K562 (cell line): ENCODE data around the gene ARL4C. TPM values are rescaled to one million over a fixed set of nuclear protein-coding genes. Genes with fewer than 3 reads are reported as not detected.

Experiments
- CBFB ChIP-seq: sonication (generic); formaldehyde crosslinking; IDR thresholded peaks from 2 replicates; pipeline ENCODE4 v1.4.0; 2020; ENCODE audit warnings: mild to moderate bottlenecking, missing genetic modification reagents
- CCNT2 ChIP-seq: IDR thresholded peaks from 2 replicates; pipeline ENCODE4 v1.6.1; 2011; ENCODE audit warnings: borderline replicate concordance, low read depth, mild to moderate bottlenecking, moderate library complexity, mixed read lengths, low read length; ENCODE audit not compliant: insufficient read length; ENCODE audit errors: extremely low read depth
- CXXC5 ChIP-seq: fragments of 250-450 bp; sonication (Bioruptor Pico); IDR thresholded peaks from 2 replicates; pipeline ENCODE4 v1.8.0; 2022; ENCODE audit warnings: inconsistent platforms, mild to moderate bottlenecking, moderate library complexity
- DNMT1 ChIP-seq: fragments of 450-650 bp; IDR thresholded peaks from 2 replicates; pipeline ENCODE4 v1.6.1; 2016; ENCODE audit warnings: antibody characterized with exemption, mild to moderate bottlenecking
- GATAD2A ChIP-seq: fragments of 450-650 bp; IDR thresholded peaks from 2 replicates; pipeline ENCODE4 v1.6.1; 2017
- HNRNPLL ChIP-seq: fragments of 200-400 bp; formaldehyde crosslinking; IDR thresholded peaks from 2 replicates; pipeline ENCODE4 v1.6.1; 2017; ENCODE audit warnings: low read length, low read depth, mild to moderate bottlenecking; ENCODE audit not compliant: poor library complexity, severe bottlenecking
- L3MBTL2 ChIP-seq: fragments of 450-650 bp; IDR thresholded peaks from 2 replicates; pipeline ENCODE4 v1.6.1; 2016; ENCODE audit warnings: mild to moderate bottlenecking, moderate library complexity
- NRF1 ChIP-seq, 2 experiments: fragments of 450-650 bp; IDR thresholded peaks in 1 of 2; conservative IDR thresholded peaks in 1 of 2; 2 replicates each; pipeline ENCODE4 v1.6.1; 2014; ENCODE audit warnings: mild to moderate bottlenecking in 2 of 2
- ZNF3 ChIP-seq: fragments of 250-450 bp; sonication (Bioruptor Pico); IDR thresholded peaks from 2 replicates; pipeline ENCODE4 v1.5.0; 2021; ENCODE audit warnings: mild to moderate bottlenecking, moderate library complexity
- ZSCAN29 ChIP-seq: fragments of 450-650 bp; IDR thresholded peaks from 2 replicates; pipeline ENCODE4 v1.6.1; 2017
- polyA plus RNA-seq, 8 experiments: library from polyadenylated mRNA; depleted of rRNA in 4 of 8; stranded (reverse) in 5 of 8; unstranded in 3 of 8; fragments of >200 nt; fragmentation: Nextera tagmentation in 2 of 8; fragmentation: Illumina TruSeq in 1 of 8; extraction: Ambion mirVana in 2 of 8; extraction: Trizol in 1 of 8; gene quantifications; 2 replicates each; pipeline versions ENCODE4 v1.2.1 to v1.2.3, GENCODE V29; 2011 to 2014; ENCODE audit warnings: inconsistent platforms in 1 of 8, missing spikeins in 1 of 8
- total RNA-seq, 7 experiments: library from RNA; depleted of rRNA in 6 of 7; stranded (reverse); fragments of >200 nt in 6 of 7; fragmentation: Illumina TruSeq in 2 of 7; extraction: Trizol in 2 of 7; gene quantifications; 2 replicates each; pipeline versions ENCODE4 v1.2.1 to v1.2.3, GENCODE V29; 2011 to 2021; ENCODE audit warnings: low replicate concordance in 1 of 7
- TF ChIP-seq, protein P1 (sequence below), 2 experiments: fragments of 250-450 bp in 1 of 2; fragments of 450-650 bp in 1 of 2; sonication (Bioruptor Pico) in 1 of 2; IDR thresholded peaks; 2 replicates each; pipeline versions ENCODE4 v1.6.1 to v1.8.0; 2016 to 2021; ENCODE audit warnings: mild to moderate bottlenecking in 2 of 2, moderate library complexity in 2 of 2, missing compliant biosample characterization in 1 of 2, missing genetic modification characterization in 1 of 2
- TF ChIP-seq, protein P2 (sequence below): sonication (generic); formaldehyde crosslinking; IDR thresholded peaks from 2 replicates; pipeline ENCODE4 v1.8.0; 2022; ENCODE audit warnings: mild to moderate bottlenecking, missing genetic modification reagents, borderline replicate concordance
- TF ChIP-seq, protein P3 (sequence below), 2 experiments: fragments of 450-650 bp; formaldehyde crosslinking in 1 of 2; IDR thresholded peaks; 2 replicates each; pipeline versions ENCODE4 v1.4.0 to v1.6.1; 2014 to 2020; ENCODE audit warnings: mild to moderate bottlenecking in 2 of 2, borderline replicate concordance in 1 of 2, low read depth in 1 of 2
- TF ChIP-seq, protein P4 (sequence below), 2 experiments: fragments of 450-650 bp in 1 of 2; sonication (generic) in 1 of 2; formaldehyde crosslinking in 1 of 2; IDR thresholded peaks in 1 of 2; conservative IDR thresholded peaks in 1 of 2; 2 replicates each; pipeline versions ENCODE4 v1.6.1 to v1.8.1; 2016 to 2023; ENCODE audit warnings: mild to moderate bottlenecking in 2 of 2, moderate library complexity in 2 of 2, inconsistent platforms in 1 of 2, missing genetic modification reagents in 1 of 2

Gene ARL4C
- total and polyA plus RNA-seq, 9 of the 15 experiments (the other 6 are each of a cell fraction or from before 2014, with no cell fraction given): 0.03 to 0.11 (median 0.04) TPM; not detected in 5

DNA sequence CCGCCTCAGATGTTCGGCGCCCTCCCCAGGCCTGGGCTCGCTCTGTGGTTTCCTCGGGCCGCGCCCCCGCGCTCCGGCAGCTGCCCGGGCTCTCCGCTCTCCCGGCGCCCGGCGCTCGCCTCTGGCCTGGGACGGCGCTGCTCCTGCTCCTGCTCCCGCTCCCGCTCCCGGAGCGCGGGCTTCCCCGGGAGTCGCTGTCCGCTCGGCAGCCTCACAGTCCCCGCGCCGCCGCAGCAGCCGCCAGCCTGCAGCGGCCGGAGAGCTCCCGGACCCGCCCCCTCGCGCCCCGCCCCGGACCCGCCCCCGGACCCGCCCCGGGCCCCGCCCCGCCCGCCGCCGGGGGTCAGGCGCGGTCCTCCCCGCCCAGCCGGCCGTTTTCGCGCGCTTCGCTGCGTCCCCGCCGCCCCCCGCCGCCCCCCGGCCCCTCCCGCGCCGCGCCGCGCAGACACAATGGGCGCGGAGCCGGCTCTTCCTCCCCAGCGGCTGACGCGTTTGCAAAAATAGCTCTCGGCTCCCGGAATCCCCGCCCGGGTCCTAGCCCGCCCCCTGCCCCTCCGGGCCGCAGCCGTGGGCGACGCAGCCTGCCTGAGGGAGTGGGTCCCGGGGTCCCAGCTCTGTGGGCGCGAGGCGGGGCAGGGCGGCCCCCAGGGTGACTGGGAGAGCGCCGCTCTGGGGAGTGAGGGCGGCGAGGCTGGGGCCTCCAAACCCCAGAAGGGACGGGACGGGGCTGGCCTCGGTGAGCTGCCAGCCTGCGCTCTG lies at the start of gene ARL4C (continued):
- TF ChIP-seq, protein P1, sequence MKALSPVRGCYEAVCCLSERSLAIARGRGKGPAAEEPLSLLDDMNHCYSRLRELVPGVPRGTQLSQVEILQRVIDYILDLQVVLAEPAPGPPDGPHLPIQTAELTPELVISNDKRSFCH (CRISPR knock-in tag; IDR thresholded peaks at IDR 0.05): no peak
- TF ChIP-seq, protein P1 (tag; IDR thresholded peaks at IDR 0.05): no peak
- TF ChIP-seq, protein P2, sequence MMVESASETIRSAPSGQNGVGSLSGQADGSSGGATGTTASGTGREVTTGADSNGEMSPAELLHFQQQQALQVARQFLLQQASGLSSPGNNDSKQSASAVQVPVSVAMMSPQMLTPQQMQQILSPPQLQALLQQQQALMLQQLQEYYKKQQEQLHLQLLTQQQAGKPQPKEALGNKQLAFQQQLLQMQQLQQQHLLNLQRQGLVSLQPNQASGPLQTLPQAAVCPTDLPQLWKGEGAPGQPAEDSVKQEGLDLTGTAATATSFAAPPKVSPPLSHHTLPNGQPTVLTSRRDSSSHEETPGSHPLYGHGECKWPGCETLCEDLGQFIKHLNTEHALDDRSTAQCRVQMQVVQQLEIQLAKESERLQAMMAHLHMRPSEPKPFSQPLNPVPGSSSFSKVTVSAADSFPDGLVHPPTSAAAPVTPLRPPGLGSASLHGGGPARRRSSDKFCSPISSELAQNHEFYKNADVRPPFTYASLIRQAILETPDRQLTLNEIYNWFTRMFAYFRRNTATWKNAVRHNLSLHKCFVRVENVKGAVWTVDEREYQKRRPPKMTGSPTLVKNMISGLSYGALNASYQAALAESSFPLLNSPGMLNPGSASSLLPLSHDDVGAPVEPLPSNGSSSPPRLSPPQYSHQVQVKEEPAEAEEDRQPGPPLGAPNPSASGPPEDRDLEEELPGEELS: no peak
- TF ChIP-seq CCNT2 (peak; percentile 12), NRF1 (conservative IDR thresholded peaks at IDR 0.05 in 1 of 2, IDR thresholded peaks at IDR 0.05 in 1 of 2) (peak in 1 of 2 experiments; percentile 42; a peak in 2 of 4 replicates), GATAD2A (no peak), ZSCAN29 (no peak), L3MBTL2 (peak; percentile 48; the same call in 1 of the 2 replicates), DNMT1 (no peak), HNRNPLL (no peak), CBFB (no peak), CXXC5 (CRISPR knock-in tag) (peak; percentile 32; the same call in 1 of the 2 replicates), ZNF3 (CRISPR knock-in tag) (no peak)
- TF ChIP-seq, protein P3, sequence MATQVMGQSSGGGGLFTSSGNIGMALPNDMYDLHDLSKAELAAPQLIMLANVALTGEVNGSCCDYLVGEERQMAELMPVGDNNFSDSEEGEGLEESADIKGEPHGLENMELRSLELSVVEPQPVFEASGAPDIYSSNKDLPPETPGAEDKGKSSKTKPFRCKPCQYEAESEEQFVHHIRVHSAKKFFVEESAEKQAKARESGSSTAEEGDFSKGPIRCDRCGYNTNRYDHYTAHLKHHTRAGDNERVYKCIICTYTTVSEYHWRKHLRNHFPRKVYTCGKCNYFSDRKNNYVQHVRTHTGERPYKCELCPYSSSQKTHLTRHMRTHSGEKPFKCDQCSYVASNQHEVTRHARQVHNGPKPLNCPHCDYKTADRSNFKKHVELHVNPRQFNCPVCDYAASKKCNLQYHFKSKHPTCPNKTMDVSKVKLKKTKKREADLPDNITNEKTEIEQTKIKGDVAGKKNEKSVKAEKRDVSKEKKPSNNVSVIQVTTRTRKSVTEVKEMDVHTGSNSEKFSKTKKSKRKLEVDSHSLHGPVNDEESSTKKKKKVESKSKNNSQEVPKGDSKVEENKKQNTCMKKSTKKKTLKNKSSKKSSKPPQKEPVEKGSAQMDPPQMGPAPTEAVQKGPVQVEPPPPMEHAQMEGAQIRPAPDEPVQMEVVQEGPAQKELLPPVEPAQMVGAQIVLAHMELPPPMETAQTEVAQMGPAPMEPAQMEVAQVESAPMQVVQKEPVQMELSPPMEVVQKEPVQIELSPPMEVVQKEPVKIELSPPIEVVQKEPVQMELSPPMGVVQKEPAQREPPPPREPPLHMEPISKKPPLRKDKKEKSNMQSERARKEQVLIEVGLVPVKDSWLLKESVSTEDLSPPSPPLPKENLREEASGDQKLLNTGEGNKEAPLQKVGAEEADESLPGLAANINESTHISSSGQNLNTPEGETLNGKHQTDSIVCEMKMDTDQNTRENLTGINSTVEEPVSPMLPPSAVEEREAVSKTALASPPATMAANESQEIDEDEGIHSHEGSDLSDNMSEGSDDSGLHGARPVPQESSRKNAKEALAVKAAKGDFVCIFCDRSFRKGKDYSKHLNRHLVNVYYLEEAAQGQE (IDR thresholded peaks at IDR 0.05; ENCODE audit: borderline replicate concordance): peak; percentile 23; the same call in 1 of the 2 replicates
- TF ChIP-seq, protein P3 (CRISPR knock-in tag; IDR thresholded peaks at IDR 0.05; ENCODE audit: low read depth): no peak
- TF ChIP-seq, protein P4, sequence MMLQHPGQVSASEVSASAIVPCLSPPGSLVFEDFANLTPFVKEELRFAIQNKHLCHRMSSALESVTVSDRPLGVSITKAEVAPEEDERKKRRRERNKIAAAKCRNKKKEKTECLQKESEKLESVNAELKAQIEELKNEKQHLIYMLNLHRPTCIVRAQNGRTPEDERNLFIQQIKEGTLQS (IDR thresholded peaks at IDR 0.05): no peak
- TF ChIP-seq, protein P4 (CRISPR knock-in tag; conservative IDR thresholded peaks at IDR 0.05): no peak
